COLO668 (cell line): ENCODE results near the gene ITIH4.

Source experiments
- DNase-seq: peaks from one replicate; lab custom pipeline; 2025; ENCODE audit not compliant: unreplicated experiment; lab: John Stamatoyannopoulos, UW

Gene ITIH4

GRCh38 chr3:52771702-52772101 lies 58.8 kb downstream of the ITIH4 start:
- DNase-seq: no peak

- no peak for DNase-seq
Measured at GRCh38 chr3:52771334-52771681, 59.2 kb downstream of the ITIH4 start.

GRCh38 chr3:52770496-52771333 lies 59.8 kb downstream of the ITIH4 start, which contains the start of gene NEK4:
Gene NEK4 (minus strand): TSS chr3:52770940. CDS start chr3:52770746, 194 bp downstream.
- peak; percentile 90 for DNase-seq

GRCh38 chr3:52769786-52770455 lies 60.6 kb downstream of the ITIH4 start:
- DNase-seq: no peak

- no peak for DNase-seq
Measured at GRCh38 chr3:52763466-52763865, 67.0 kb downstream of the ITIH4 start.
